ENCODE measurements around the gene TSPYL1.

Gene TSPYL1

DNA sequence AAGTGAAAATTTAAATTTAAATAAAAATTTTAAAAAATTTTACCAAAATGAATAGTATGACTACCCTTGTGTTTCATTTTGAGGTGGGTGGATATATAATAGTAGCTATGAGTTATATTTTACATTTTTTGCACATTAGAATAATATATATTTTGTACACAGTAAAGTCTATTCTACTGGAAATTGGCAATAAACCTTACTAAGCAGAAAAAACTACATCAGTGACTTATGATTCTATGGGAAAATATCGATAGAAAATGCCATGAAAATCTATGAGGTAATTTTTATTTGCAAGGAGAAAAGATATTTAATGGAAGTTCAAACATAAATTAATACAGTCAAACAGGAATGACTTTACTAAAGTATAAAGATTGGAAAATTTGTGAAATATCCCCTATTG, 23.0 kb downstream of the TSPYL1 start:
- no peak for DNase-seq

DNA sequence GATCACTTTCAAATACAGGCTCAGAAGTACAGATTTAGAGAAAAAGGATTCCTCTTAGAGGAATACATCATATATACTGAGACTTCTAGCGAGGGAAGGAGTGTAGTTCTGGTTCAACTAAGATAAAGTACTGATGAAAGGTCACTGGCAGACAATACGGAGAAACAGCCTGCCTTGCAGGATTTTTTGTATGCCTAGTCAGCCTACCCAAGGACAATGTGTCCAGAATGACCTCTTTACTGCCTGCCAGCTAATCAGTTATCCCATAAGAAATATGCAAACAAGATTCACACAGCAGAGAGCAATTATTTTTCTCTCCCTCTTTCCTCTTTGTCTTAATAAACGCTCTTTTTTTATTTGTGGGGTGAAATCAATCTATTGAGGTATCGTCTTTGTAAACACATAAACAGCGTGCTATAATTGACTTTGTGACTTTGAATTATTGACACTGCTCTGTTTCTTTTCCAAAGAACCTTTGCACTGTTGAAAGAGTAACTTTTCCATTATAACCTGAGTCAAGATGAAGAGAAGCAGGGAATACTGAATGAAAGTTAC, 24.4 kb downstream of the TSPYL1 start:
- no peak for DNase-seq

DNA sequence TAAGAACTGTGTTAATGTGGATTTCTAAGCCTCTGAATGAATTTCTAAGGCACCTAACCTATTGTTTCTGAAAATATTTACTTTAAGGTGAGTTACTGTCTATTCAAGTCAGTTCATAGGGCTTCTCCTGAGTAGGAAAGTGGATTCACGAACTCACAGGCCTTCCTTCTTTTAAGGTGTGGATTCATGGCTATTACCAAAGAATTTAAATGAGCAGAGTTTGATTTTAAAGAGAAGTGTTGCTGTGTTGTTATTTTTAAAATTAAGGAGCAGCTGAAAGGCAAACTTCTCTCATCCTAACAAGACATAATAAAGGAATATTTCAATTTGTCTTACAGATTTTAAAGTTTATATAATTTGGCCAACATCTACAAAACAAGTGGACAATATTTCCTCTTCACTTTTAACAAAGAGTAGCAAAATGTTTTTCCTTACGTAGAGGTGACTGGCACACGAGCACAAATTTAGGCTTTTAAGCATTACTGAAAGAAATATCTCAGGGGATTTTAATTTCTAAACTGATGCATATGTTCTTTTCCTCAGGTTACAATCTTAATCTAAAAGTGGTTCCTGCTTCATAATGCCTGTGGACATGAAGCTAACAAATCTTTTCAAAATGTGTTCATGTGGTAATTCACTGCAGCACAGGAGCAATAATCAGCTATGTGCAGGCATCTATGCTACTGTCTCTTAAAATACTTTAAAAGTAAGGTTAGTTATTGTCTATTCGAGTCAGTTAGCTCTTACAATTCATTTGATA, 25.3 kb downstream of the TSPYL1 start:
- DNase-seq = no peak

DNA sequence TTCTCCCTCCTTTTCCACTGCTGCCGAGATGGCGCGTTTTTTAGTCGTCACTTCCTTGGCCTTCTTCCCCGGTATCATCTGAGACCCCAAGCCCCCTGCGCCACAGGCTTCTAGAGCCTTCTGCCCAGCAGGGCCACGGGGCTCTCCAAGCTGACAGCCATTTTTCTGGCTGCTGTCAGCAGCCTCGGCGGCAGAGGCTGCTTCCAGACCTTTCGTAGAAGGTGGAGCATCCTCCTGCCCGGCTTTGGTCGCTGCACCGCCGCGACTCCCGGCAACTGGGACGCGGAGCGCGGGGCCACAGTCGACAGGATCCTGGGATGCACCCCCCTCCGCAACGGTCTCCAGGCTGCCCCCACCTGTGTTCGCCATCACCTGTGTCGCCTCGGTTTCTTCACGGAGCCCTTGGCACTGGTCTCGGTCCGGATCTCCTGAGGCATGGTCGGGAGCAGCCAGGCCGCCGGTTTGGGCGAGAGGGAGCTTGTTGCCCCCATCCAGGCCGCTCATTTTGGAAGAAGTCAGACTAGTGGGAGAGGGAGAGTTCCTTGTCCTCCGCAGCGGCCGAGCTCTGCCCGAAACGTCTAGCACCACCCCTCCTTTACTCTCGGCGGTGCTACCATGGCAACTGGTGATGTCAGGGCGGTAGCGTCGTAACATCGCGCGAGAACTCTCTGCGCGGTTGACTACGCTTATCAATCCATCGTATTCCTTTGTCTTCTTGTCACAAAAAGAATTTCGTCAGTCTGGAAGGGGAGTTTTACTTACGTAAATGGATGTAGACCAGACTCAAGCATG, 26.0 kb downstream of the TSPYL1 start, which contains the start of gene TSPYL4:
TSPYL4 (minus strand) TSS at position 571 of the 792 bp plus-strand sequence; CDS start at position 504, 67 bp downstream.
- peak; percentile 68 for DNase-seq

DNA sequence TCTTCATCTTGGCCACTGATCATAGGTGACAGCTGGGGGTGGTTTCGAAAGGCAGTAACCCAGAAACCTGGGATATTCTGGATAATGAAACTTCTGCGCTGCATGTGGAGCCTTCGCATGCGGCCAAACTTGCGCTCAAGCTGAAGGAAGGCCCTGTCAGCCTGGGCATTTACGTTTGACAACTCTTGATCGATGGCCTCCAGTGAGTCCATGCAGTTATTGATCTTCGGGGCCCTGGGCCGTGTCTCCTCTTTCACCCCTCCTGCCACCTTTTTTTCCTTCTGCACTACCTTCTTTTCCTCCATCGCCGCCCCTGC, 26.6 kb downstream of the TSPYL1 start:
- no peak for DNase-seq

DNA sequence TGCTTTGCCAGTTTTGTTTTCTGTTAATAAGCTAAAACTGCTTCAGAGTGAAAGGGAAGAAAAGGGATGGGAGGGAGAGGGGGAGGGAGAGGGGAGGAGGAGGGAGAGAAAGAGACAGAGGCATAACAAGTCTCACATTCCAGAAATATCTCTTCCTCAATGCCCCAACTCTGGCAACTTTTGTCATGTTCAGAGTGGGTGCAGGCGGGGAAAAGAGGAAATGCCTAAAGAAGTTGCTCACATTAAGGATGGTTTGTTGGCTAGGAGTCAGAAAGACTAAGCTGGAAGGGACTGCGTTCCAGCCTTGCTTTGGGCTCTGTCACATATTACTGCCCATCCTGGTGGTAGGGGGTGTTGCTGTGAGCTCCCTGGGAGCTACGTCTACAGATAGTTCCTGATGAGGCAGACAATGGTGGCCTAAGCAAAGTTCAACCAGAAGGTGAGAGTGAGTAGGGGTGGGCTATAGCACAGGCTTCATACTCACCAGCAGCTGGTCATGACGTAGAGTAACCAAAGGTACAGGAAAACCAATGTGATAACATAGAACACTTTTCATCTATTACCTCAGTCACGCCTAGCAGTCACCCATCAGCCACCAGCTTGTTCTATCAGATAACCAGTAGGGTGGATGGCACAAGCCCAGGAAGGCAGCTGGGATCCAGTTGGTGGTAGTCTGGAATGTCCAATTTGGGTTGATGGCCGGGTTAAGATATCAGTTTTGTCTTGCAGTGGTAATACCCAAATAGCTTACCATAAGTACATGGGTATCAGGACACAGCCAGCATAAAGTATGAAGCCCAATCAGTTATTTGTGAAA, 28.0 kb downstream of the TSPYL1 start:
- no peak for DNase-seq

DNA sequence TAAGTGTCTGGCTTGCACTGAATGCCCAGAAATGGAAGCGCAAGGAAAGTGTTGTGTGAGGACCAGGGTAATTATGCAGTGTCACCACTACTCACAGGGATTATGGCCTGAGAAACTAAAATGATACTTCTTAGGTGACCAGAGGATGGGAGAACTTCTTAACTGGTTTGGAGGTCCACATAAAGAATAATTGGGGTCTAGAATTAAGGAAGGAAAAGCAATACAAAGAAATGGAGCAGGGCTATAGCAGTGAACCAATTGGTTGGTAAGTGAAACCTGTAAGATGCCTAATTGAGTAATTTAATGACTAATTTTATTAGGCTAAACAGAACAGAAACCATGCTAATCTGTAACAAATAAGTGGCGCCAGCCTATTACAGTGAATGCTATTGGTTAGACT, 31.2 kb downstream of the TSPYL1 start:
- DNase-seq = no peak

DNA sequence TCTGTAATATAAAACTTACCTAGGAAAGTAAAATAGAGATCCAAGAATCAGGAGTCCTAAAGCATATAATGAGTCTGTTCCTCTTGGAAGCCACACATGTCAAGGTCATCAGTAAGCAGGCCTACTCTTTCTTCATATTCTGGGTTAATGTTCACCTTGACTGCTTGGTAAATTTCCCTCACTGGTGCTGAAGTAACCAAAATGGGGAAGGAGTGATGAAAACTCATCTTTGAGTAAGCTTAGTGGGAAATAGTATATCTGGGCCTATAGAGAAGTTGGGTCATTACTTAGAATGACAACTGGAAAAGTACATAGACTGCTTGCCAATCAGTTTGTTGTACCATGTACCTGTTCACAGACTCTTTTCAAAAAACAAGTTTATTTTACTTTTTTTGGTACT, 32.4 kb downstream of the TSPYL1 start:
- no peak for DNase-seq

DNA sequence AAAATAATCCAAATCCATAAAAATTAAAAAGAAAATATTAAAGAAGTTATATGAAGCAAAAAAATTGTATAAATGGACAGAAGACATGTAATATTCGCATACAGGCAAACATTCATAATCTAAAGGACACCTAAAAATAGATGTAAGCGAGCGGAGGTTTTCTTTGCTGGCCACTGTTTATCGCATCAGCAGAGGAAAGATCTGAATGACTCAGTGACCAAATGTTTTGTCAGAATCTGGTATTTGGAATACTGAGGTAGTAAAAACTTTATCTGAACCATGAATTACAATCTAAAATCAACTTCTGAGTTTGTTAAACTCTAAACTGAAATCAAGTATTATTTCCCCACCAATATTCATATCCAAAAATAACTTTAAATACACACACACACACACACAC, 33.6 kb downstream of the TSPYL1 start:
- DNase-seq = no peak

DNA sequence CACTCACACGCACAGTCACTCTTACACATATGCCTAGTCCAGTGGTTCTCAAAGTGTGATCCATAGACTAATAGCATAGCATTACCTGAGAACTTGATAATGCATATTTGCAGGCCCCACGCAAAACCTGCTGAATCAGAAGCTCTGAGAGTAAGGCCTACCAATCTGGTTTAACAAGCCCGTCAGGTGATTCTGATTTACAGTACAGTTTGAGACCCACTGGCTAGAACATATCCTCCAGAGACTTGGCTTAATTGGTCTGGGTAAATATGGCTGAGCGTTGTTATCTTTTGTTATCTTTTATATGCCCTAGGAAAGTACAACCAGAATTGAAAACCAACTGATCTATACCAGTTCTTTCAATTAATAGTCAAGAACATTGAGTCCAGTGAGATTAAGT, 35.4 kb downstream of the TSPYL1 start:
- no peak for DNase-seq

DNA sequence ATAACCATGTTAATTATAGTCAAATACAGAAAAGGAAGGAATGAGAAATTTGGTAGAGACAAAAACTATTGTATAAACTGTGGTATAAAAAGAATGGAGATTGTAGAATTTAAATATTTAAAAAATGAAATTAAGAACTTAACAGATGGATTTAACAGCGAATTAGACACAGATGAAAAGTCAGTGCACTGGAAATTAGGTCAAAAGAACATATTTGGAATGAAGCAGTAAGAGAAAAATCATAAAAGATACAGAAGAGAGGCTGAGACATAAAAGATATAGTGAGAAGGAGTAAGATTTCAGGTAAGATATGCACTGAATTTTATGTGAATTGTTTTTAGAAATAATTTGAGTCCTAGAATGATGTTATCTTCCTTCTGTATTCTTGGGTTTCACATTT, 39.9 kb downstream of the TSPYL1 start:
- no peak for DNase-seq

DNA sequence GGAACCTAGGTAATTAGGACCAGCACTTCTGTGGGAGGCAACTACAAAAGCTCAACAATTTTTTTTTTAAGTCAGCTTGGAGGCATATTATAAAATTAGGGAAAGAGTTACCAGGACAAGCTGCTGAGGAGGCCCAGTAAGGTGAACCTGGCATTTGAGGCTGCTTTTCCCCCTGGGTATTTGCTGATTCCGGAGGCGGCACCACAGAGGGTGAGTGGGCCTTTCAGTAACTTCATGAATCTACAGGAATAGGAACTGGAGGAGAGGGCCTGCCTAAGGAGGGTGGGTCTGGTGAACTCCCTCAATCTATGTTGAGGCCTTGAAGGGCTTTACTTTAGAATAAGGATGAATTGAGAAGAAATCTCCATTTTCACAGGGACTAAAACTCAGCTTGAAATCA, 40.5 kb downstream of the TSPYL1 start:
- DNase-seq = no peak

DNA sequence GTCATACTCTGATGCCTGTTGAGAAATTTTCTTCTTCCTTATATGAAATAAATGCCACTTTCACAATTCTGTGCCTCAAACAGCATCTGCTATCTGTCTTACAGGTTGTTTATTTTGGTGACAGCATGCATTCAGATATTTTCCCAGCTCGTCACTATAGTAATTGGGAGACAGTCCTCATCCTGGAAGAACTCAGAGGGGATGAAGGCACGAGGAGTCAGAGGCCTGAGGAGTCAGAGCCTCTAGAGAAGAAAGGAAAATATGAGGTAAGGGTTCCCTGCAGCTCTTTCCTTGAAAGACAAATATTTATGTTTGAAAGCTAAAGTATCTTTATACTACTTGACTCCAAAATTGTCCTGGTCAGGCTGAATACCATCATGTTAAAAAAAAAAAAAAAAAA, 41.6 kb downstream of the TSPYL1 start:
- no peak for DNase-seq

DNA sequence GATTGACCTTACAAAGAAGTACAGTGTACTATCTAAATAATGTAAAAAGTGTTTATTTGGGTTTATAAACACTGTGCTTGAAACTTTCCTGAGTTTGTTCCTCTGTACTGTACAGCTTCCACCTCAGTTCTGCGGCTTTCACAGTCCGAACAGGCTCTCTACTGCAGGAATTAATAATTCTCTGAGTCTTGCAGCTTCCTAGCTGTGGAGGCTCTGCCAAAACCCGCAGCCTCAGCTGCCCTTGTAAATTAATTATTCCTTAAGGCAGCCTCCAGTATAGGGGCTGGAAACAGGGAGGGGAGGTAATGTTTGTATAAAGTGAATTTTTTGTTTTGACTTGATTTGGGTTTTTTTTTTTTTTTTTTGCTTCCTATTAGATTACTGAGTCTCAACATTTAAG, 45.0 kb downstream of the TSPYL1 start:
- no peak for DNase-seq

DNA sequence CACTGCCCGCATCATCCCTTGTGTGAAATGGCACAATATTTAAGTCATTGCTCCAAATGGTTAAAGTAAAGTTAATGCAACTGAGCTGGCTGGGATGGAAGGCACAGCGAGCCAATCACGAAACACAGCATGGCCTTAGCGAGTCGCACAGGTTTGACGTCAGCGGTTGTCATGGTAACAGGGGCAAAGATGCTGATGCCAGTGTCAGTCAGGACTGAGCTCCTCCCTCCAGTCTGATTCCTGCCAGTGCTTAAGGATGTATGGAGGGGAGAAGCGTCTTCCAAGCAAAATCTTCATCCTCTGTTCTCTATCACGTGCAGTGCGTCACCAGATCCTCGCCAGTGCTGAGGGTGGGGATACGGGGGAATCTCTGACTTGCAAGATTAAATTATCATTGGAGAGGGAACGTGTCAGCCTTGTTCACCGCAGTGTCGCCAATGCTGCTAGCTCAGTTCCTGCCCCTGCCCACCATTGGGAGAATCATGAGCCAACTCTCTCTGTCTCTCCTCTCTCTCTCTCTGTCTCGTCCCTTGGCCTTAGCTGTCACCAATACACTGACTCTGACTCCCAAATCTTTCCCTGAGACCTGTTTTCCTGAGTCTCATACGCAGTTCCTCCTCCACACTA, 50.3 kb downstream of the TSPYL1 start:
- DNase-seq = no peak
